ENCODE measurements around the gene GNG2.

GNG2 gene

DNA sequence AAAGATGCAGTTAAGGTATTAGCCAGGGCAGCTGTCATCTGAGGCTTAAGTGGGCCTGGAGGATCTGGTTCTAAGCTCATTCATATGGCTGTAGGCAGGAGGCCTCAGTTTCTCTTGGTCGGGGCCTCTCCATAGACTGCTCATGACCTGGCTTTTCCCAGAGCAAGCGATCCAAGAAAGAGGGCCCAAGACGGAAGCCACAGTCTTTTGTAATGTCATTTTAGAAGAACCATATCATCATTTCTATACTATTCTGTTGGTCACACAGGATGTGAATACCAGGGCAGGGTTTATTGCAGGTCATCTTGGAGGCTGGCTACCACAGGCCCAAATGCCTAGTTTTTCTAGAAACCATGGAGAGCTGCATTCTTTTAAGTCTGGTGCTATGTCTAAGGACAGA, 47.7 kb downstream of the GNG2 start:
- H3K4me3 ChIP-seq (ENCODE audit: low read depth, low read length): no peak overlapping the region
- TF ChIP-seq, protein P1, sequence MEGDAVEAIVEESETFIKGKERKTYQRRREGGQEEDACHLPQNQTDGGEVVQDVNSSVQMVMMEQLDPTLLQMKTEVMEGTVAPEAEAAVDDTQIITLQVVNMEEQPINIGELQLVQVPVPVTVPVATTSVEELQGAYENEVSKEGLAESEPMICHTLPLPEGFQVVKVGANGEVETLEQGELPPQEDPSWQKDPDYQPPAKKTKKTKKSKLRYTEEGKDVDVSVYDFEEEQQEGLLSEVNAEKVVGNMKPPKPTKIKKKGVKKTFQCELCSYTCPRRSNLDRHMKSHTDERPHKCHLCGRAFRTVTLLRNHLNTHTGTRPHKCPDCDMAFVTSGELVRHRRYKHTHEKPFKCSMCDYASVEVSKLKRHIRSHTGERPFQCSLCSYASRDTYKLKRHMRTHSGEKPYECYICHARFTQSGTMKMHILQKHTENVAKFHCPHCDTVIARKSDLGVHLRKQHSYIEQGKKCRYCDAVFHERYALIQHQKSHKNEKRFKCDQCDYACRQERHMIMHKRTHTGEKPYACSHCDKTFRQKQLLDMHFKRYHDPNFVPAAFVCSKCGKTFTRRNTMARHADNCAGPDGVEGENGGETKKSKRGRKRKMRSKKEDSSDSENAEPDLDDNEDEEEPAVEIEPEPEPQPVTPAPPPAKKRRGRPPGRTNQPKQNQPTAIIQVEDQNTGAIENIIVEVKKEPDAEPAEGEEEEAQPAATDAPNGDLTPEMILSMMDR (IDR thresholded peaks at IDR 0.05; ENCODE audit: borderline replicate concordance, insufficient read depth, low read depth, low read length): no peak

DNA sequence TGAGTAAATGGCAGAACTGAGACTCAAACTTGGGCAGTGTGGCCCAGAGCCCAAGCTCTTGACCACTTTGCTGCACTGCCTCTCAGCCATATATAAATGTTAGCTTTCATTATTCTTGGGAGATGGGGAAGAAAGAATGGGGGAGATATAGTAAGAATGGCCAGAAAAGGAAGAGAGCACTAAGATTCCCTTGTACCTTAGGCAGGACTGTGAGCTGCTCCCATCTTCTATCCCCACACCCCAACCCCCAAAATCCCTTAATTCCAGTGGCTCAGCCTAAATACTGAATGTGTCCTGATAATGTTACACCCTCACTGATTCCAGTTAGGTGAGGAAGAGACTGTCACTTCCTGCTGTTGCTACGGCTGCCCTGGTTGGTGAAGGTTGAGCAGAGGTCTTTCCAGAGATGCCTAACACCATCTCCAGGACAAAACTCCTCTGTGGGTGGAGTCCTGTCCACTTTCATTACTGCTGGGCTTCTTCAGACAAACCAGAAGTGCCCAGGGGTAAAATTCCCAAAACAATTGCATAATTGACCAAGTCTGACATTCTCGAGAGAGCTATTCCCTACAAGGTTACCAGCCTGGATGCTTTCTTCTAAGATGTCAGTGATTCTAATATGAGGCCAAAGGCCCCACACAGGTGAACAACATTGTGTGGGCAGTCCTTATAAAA, 51.8 kb downstream of the GNG2 start:
- TF ChIP-seq, protein P1 (IDR thresholded peaks at IDR 0.05; ENCODE audit: borderline replicate concordance, insufficient read depth, low read depth, low read length): no peak
- no peak overlapping the region for H3K4me3 ChIP-seq (ENCODE audit: low read depth, low read length)

DNA sequence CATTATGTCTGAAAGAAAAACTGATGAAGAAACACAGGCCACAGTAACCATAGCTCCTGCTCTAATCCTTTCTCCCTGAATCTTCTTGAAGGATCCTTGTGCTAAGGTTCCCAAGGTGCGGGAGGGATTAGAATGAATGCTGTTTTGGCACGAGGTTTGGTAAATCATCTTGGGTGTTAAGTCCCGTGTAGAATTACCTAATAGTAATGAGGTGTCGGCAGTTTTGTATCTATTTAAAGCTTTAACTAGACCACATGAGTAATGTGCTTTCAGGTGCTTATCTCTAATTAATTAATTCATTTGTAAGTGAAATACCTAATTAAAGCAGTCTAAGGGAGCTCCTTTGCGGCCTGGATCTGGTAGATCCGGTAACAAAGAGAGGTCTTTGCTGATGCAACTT, 53.9 kb downstream of the GNG2 start:
- TF ChIP-seq, protein P1 (IDR thresholded peaks at IDR 0.05; ENCODE audit: borderline replicate concordance, insufficient read depth, low read depth, low read length): no peak
- no peak overlapping the region for H3K4me3 ChIP-seq (ENCODE audit: low read depth, low read length)

DNA sequence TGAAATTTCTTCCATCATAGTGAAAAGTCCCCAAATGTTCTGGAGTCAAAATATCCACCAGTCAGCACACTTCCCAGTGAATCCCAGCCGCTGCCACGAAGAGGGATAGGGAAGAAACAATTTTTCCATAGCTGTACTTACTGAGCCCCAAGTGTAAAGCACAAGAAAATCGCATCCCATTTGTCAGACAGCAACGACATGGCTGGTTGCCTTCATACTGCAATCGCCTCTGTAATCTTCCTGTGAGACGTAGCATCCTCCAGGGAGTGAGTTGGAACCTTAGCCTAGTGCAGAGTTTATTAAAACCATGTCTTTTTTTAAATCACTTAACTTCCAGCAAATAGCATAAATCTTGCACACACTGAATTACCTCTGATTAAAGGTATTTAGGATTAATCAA, 56.8 kb downstream of the GNG2 start:
- H3K4me3 ChIP-seq (ENCODE audit: low read depth, low read length): no peak overlapping the region
- TF ChIP-seq, protein P1 (IDR thresholded peaks at IDR 0.05; ENCODE audit: borderline replicate concordance, insufficient read depth, low read depth, low read length): no peak

DNA sequence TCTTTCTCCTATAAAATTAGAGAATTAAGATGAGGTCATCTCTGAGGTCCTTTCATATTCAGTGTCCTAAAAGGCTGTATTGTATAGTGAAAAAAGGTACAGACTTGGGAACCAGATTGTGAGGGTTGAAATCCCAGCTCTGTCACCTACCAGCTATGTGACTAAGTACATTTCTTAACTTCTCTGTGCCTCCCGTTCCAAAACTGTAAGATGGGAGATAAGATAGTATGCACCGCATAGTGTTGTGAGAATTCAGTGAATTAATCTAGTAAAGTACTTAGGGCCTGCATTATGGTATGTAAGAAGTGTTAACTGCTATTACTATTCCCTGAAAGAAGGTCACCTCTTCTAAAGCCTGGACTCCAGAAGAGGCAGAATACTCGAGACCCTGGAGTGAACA, 60.6 kb downstream of the GNG2 start:
- TF ChIP-seq, protein P1 (IDR thresholded peaks at IDR 0.05; ENCODE audit: borderline replicate concordance, insufficient read depth, low read depth, low read length): no peak
- H3K4me3 ChIP-seq (ENCODE audit: low read depth, low read length): no peak overlapping the region

DNA sequence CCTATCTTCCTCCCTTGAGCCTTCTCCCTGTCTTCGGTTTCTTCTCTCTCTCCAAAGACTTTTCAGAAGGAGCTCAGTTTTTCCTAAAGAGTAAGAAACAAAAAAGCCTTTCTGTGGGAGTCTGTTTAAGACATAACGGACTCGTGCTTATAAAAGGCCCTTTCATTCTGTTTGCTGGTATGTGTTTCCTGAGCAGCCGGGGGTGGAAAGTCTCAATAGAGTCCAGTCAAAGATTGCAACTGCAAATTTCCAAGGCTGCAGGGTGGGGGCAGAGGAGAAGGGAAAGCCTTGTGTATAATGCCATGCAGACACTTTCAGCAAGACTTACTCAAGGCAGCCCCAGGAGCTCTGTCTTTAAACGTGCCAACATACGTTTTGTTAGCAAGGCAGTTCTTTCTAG, 62.2 kb downstream of the GNG2 start:
- TF ChIP-seq, protein P1 (IDR thresholded peaks at IDR 0.05; ENCODE audit: borderline replicate concordance, insufficient read depth, low read depth, low read length): no peak

DNA sequence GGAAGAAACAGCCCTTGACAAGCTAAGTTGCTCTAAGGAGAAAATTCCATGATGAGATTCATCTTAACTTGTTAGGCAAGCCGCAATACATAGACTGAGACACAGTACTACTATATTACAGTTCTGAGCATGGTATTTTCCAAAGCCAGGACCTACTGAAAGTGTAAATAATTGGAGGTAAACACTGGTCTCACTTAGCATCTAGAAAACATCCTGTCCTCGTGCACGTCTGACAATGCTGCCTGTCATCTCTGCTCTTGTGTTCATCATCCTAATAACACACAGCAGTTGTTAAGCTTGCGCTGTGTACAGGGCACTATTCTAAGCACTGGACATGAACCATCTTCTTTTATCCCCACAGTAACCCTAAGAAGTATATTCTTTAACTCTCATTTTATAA, 64.2 kb downstream of the GNG2 start:
- TF ChIP-seq, protein P1 (IDR thresholded peaks at IDR 0.05; ENCODE audit: borderline replicate concordance, insufficient read depth, low read depth, low read length): no peak
- H3K4me3 ChIP-seq (ENCODE audit: low read depth, low read length): no peak overlapping the region

More for the DNA sequence above, 62.2 kb downstream of the GNG2 start:
- no peak overlapping the region for H3K4me3 ChIP-seq (ENCODE audit: low read depth, low read length)

All from GM12875 (cell line).